Measurements from ENCODE around the gene DNAH9. TPM values are rescaled to one million over a fixed set of nuclear protein-coding genes. Genes with fewer than 3 reads are reported as not detected.

DNAH9 gene
- total RNA-seq, 1 donor from 2014 or later: 1.7 TPM

GRCh38 chr17:11832401-11833137, 234.3 kb downstream of the DNAH9 start:
- DNase-seq (ENCODE audit: low spot score): no peak

- no peak for DNase-seq (ENCODE audit: low spot score)
Observed at GRCh38 chr17:11836508-11836907, 238.2 kb downstream of the DNAH9 start.

GRCh38 chr17:11840052-11840451, 241.8 kb downstream of the DNAH9 start:
- DNase-seq (ENCODE audit: low spot score): no peak

GRCh38 chr17:11840831-11841230, 242.6 kb downstream of the DNAH9 start:
- DNase-seq (ENCODE audit: low spot score): no peak

- no peak for DNase-seq (ENCODE audit: low spot score)
Observed at GRCh38 chr17:11848330-11848729, 250.1 kb downstream of the DNAH9 start.

- no peak for DNase-seq (ENCODE audit: low spot score)
Observed at GRCh38 chr17:11852231-11852630, 254.0 kb downstream of the DNAH9 start.

- no peak for DNase-seq (ENCODE audit: low spot score)
Observed at GRCh38 chr17:11852912-11853311, 254.6 kb downstream of the DNAH9 start.

- DNase-seq (ENCODE audit: low spot score): no peak
Observed at GRCh38 chr17:11853321-11854151, 255.3 kb downstream of the DNAH9 start.

- no peak for DNase-seq (ENCODE audit: low spot score)
Observed at GRCh38 chr17:11855306-11855705, 257.0 kb downstream of the DNAH9 start.

GRCh38 chr17:11857006-11857405, 258.7 kb downstream of the DNAH9 start:
- DNase-seq (ENCODE audit: low spot score): no peak

- DNase-seq (ENCODE audit: low spot score): no peak
Observed at GRCh38 chr17:11869680-11870394, 271.6 kb downstream of the DNAH9 start.

GRCh38 chr17:11871773-11872172, 273.5 kb downstream of the DNAH9 start:
- no peak for DNase-seq (ENCODE audit: low spot score)

- no peak for DNase-seq (ENCODE audit: low spot score)
Observed at GRCh38 chr17:11874756-11875155, 276.5 kb downstream of the DNAH9 start.

- no peak for DNase-seq (ENCODE audit: low spot score)
Observed at GRCh38 chr17:11880714-11881113, 282.4 kb downstream of the DNAH9 start.

GRCh38 chr17:11882716-11883115, 284.4 kb downstream of the DNAH9 start:
- DNase-seq (ENCODE audit: low spot score): no peak

- no peak for DNase-seq (ENCODE audit: low spot score)
Observed at GRCh38 chr17:11885051-11885450, 286.8 kb downstream of the DNAH9 start.

- no peak for DNase-seq (ENCODE audit: low spot score)
Observed at GRCh38 chr17:11889266-11889665, 291.0 kb downstream of the DNAH9 start.

GRCh38 chr17:11893862-11894261, 295.6 kb downstream of the DNAH9 start:
- no peak for DNase-seq (ENCODE audit: low spot score)

- no peak for DNase-seq (ENCODE audit: low spot score)
Observed at GRCh38 chr17:11896199-11896598, 297.9 kb downstream of the DNAH9 start.

GRCh38 chr17:11898526-11899235, 300.4 kb downstream of the DNAH9 start:
- DNase-seq (ENCODE audit: low spot score): no peak

GRCh38 chr17:11899537-11899942, 301.3 kb downstream of the DNAH9 start:
- DNase-seq (ENCODE audit: low spot score): no peak

- DNase-seq (ENCODE audit: low spot score): no peak
Observed at GRCh38 chr17:11900041-11900476, 301.8 kb downstream of the DNAH9 start.

Data from ureter (tissue), 1 donor.